Naive thymus-derived CD4-positive, alpha-beta T cell (primary cell): ENCODE data around the gene TEF. TPM values are rescaled to one million over a fixed set of nuclear protein-coding genes. Genes with fewer than 3 reads are reported as not detected.

Source experiments
- ATAC-seq: fragments of 150-1000 bp; cut with Tn5 transposase; 2 replicates; pipeline ENCODE4 v1.10.0; 2021; ENCODE audit warnings: mild to moderate bottlenecking, moderate library complexity
- CTCF ChIA-PET: fragments of 350-600 bp; sonication (Branson Sonifier 250); formaldehyde crosslinking; loops from one replicate; lab custom pipeline; 2021; ENCODE audit warnings: antibody characterized with exemption; lab: Charles Lee
- POLR2A ChIA-PET: fragments of 350-600 bp; sonication (Branson Sonifier 250); formaldehyde crosslinking; loops from one replicate; lab custom pipeline; 2021; ENCODE audit warnings: antibody characterized with exemption, inconsistent platforms; lab: Charles Lee
- DNase-seq, 9 donors: peaks; one replicate each; pipeline versions ENCODE4 v3.0.0 to v3.0.0-alpha.2; 2020 to 2022; ENCODE audit warnings: mixed read lengths in 1 of 9
- H3K27ac ChIP-seq: one replicate; pipeline ENCODE4 v1.7.0; 2013; ENCODE audit warnings: mild to moderate bottlenecking, low read depth, low read length, moderate library complexity
- H3K27me3 ChIP-seq, 2 donors: one replicate each; pipeline ENCODE4 v1.7.0; 2013; ENCODE audit warnings: low read length in 2 of 2, mild to moderate bottlenecking in 2 of 2, moderate library complexity in 2 of 2; ENCODE audit not compliant: control insufficient read depth in 2 of 2, insufficient read depth in 2 of 2
- H3K36me3 ChIP-seq, 3 experiments: 1 replicate in 2 of 3; 2 replicates in 1 of 3; pipeline ENCODE4 v1.7.0; 2013; ENCODE audit warnings: low read length in 3 of 3, mild to moderate bottlenecking in 3 of 3, moderate library complexity in 1 of 3; ENCODE audit not compliant: insufficient read depth in 3 of 3, control insufficient read depth in 2 of 3
- H3K4me1 ChIP-seq, 2 donors: one replicate each; pipeline ENCODE4 v1.7.0; 2013; ENCODE audit warnings: low read length in 2 of 2, mild to moderate bottlenecking in 2 of 2, moderate library complexity in 1 of 2; ENCODE audit not compliant: control insufficient read depth in 2 of 2, insufficient read depth in 2 of 2
- H3K4me3 ChIP-seq: 2 replicates; pipeline ENCODE4 v1.7.0; 2013; ENCODE audit warnings: mild to moderate bottlenecking, low read length
- H3K9me3 ChIP-seq, 3 experiments: 1 replicate in 2 of 3; 2 replicates in 1 of 3; pipeline ENCODE4 v1.7.0; 2013; ENCODE audit warnings: low read length in 3 of 3; ENCODE audit not compliant: control insufficient read depth in 2 of 3
- H3K27ac Mint-ChIP-seq, 9 donors: one replicate each; pipeline ENCODE4 v1.8.0; 2020 to 2022; ENCODE audit warnings: mixed read lengths in 9 of 9, mild to moderate bottlenecking in 8 of 9, moderate library complexity in 5 of 9, inconsistent platforms in 2 of 9
- H3K27me3 Mint-ChIP-seq, 5 donors: one replicate each; pipeline ENCODE4 v1.8.0; 2021 to 2022; ENCODE audit warnings: mixed read lengths in 5 of 5, mild to moderate bottlenecking in 1 of 5
- H3K36me3 Mint-ChIP-seq, 5 donors: one replicate each; pipeline ENCODE4 v1.8.0; 2020 to 2022; ENCODE audit warnings: mixed read lengths in 5 of 5, mild to moderate bottlenecking in 3 of 5, inconsistent platforms in 1 of 5
- H3K4me1 Mint-ChIP-seq, 7 donors: one replicate each; pipeline ENCODE4 v1.8.0; 2020 to 2022; ENCODE audit warnings: mixed read lengths in 7 of 7, mild to moderate bottlenecking in 3 of 7, inconsistent platforms in 1 of 7
- H3K4me3 Mint-ChIP-seq, 10 donors: one replicate each; pipeline ENCODE4 v1.8.0; 2020 to 2022; ENCODE audit warnings: mild to moderate bottlenecking in 10 of 10, mixed read lengths in 10 of 10, moderate library complexity in 6 of 10, inconsistent platforms in 2 of 10
- H3K9me3 Mint-ChIP-seq, 11 donors: one replicate each; pipeline ENCODE4 v1.8.0; 2020 to 2022; ENCODE audit warnings: mixed read lengths in 11 of 11, mild to moderate bottlenecking in 4 of 11, inconsistent platforms in 1 of 11, moderate library complexity in 1 of 11
- intact Hi-C, 2 donors: fragments of 100-400 bp; cut with micrococcal nuclease; formaldehyde crosslinking; loops; one replicate each; pipeline ENCODE4 v1.15.1; 2023
- polyA plus RNA-seq, 2 donors: library from polyadenylated mRNA; unstranded; fragments of 300-500 nt; fragmentation: Illumina TruSeq; gene quantifications; one replicate each; pipeline ENCODE4 v1.2.3, GENCODE V29; 2021
- total RNA-seq, 6 experiments: library from RNA in 5 of 6; stranded (reverse) in 5 of 6; gene quantifications; 1 replicate in 5 of 6; 2 replicates in 1 of 6; pipeline ENCODE4 v1.2.3 and lab custom pipeline; 2021 to 2026

TEF gene
- total and polyA plus RNA-seq, 7 experiments from 2014 or later = 3.5 to 8.4 (median 6.2) TPM

DNA sequence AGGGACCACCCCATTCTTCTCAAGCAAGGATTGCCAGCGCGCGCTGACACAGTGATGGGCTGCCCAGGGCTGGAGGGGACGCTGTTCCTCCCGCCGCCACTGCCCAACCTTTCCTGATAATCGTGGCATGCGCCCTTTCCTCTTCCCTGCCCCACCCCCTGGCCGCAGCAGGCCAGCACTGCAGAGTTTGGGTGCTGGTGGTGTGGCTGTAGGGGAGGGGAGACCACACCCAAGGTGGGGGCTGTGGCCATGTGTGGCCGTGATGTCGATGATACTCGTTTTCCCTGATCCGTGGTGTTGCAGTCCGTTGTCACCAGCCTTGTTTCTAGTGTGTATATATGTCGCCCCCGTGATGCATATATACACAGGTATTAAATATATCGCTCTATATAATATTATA is 22.8 kb upstream of the TEF start:
- Histone ChIP-seq H3K27me3 (no peaks in the 10 kb centered on the region), H3K4me1 (no peaks in the 10 kb centered on the region), H3K9me3 (no peaks in the 10 kb centered on the region), H3K4me3 (no peak overlapping the region), H3K27ac (no peak overlapping the region), H3K36me3 (peaks cover 0 to 50% (median 10%) of the 10 kb centered on the region in 3 experiments)
- DNase-seq (no peak), ATAC-seq (no peak)
- intact Hi-C loops = no loop called here
- peaks cover 0 to 8% (median 0%) of the 10 kb centered on the region in 5 donors for H3K36me3 Mint-ChIP-seq
- ChIA-PET POLR2A (no interaction called here), CTCF (no interaction called here)
- peaks cover 0 to 2% (median 0%) of the 10 kb centered on the region in 11 donors for H3K9me3 Mint-ChIP-seq
- no peak overlapping the region for H3K27ac Mint-ChIP-seq
- no peaks in the 10 kb centered on the region for H3K4me1 Mint-ChIP-seq
- no peaks in the 10 kb centered on the region for H3K27me3 Mint-ChIP-seq
- H3K4me3 Mint-ChIP-seq = no peak overlapping the region

DNA sequence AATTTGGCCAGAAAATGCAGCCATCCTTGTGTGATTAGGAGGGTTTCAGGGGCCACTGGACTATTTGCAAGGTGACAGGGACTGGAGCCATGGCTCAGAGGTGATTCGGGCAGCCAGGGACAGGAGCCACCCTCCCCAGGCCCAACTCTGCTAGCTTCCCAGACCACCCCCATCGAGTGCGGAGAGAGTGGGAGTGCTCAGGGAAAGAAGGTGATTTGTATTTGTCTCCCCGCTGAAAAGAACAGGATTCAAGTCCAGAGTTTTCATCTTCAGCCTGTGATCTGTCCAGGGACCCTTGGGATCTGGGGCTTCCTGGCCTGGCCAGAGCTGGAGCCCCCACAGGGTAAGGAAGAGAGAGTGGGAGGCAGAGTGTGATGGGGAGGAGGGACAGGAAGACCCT is 22.4 kb upstream of the TEF start:
- Histone ChIP-seq H3K36me3 (peaks cover 0 to 46% (median 10%) of the 10 kb centered on the region in 3 experiments), H3K4me3 (no peak overlapping the region), H3K4me1 (no peaks in the 10 kb centered on the region), H3K27me3 (no peaks in the 10 kb centered on the region), H3K27ac (no peak overlapping the region), H3K9me3 (no peaks in the 10 kb centered on the region)
- Mint-ChIP-seq H3K27ac (peak overlapping the region in 1 of 9 donors; percentile 16), H3K4me3 (no peak overlapping the region), H3K9me3 (peaks cover 0 to 2% (median 0%) of the 10 kb centered on the region in 11 donors), H3K4me1 (no peaks in the 10 kb centered on the region), H3K27me3 (no peaks in the 10 kb centered on the region), H3K36me3 (peaks cover 0 to 8% (median 0%) of the 10 kb centered on the region in 5 donors)
- ChIA-PET CTCF (no interaction called here), POLR2A (no interaction called here)
- ATAC-seq = no peak
- intact Hi-C loops = no loop called here
- DNase-seq = no peak

DNA sequence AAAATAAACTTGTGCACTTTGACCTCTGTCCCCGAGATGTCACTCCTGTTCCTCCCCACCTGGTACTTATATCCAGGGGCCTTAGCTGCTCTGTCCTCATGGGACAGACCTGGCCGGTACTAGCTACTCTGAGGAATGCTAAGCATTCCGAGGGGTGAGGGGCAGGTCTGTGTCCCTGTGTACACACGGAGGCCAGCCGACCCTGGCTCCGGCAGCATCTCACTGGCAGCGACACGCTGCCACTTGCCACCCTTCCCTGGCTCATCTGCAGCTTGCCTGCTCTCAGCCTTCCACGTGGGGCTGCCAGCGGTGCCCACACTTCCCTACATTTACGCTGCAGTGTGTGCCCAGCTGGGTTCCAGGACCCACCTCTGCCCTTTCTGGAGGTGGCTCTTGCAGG is 21.6 kb upstream of the TEF start:
- H3K36me3 ChIP-seq = peaks cover 0 to 38% (median 10%) of the 10 kb centered on the region in 3 experiments
- H3K27me3 Mint-ChIP-seq = no peaks in the 10 kb centered on the region
- no peaks in the 10 kb centered on the region for H3K27me3 ChIP-seq
- H3K4me3 Mint-ChIP-seq = no peak overlapping the region
- H3K4me1 Mint-ChIP-seq = no peaks in the 10 kb centered on the region
- DNase-seq (no peak), ATAC-seq (no peak)
- intact Hi-C loops = no loop called here
- no peaks in the 10 kb centered on the region for H3K4me1 ChIP-seq
- H3K27ac ChIP-seq = no peak overlapping the region
- ChIA-PET CTCF (no interaction called here), POLR2A (interaction anchor here (1.7 kb wide), 1 partner anchor 20 kb away, joined by 4 read pairs; no protein-coding TSS in a partner anchor)
- H3K9me3 ChIP-seq = no peaks in the 10 kb centered on the region
- H3K36me3 Mint-ChIP-seq = peaks cover 0 to 4% (median 0%) of the 10 kb centered on the region in 5 donors
- peak overlapping the region in 3 of 9 donors; percentile 17 to 72 (median 70) for H3K27ac Mint-ChIP-seq
- H3K9me3 Mint-ChIP-seq = peaks cover 0 to 2% (median 0%) of the 10 kb centered on the region in 11 donors
- no peak overlapping the region for H3K4me3 ChIP-seq

DNA sequence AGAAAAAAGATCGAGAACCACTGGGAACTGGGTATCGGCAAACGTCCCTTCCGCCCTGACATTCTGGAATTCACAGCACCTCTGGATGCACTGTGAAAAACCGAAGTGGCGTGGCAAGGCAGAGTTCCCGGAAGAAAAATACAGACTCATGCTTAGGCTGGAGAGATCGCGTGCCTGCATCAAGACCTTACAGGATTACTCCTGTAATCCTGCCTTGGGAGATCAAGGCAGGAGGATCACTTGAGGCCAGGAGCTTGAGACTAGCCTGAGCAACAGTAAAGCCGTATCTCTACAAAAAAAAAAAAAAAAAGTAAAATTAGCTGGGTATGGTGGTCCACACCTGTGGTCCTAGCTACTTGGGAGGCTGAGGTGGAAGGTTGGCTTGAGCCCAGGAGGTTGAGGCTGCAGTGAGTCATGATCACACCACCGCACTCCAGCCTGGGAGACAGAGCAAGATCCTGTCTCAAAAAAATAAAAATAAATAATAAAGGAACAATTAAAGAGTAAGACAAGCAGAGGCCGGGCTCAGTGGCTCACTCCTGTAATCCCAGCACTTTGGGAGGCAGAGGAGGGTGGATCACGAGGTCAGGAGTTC is 19.9 kb upstream of the TEF start:
- Histone ChIP-seq H3K27me3 (no peaks in the 10 kb centered on the region), H3K4me1 (no peaks in the 10 kb centered on the region), H3K27ac (no peak overlapping the region), H3K4me3 (no peak overlapping the region), H3K36me3 (peaks cover 0 to 21% (median 2%) of the 10 kb centered on the region in 3 experiments), H3K9me3 (no peaks in the 10 kb centered on the region)
- no peak overlapping the region for H3K27ac Mint-ChIP-seq
- CTCF ChIA-PET = interaction anchor here (0.6 kb wide), 1 partner anchor 42 kb away, joined by 3 read pairs; no protein-coding TSS in a partner anchor
- H3K4me1 Mint-ChIP-seq = peaks cover 0 to 8% (median 3%) of the 10 kb centered on the region in 7 donors
- ATAC-seq = no peak
- POLR2A ChIA-PET = interaction anchor here (1.7 kb wide), 1 partner anchor 18 kb away, joined by 4 read pairs; no protein-coding TSS in a partner anchor
- intact Hi-C loops = no loop called here
- peaks cover 0 to 7% (median 0%) of the 10 kb centered on the region in 5 donors for H3K27me3 Mint-ChIP-seq
- no peak for DNase-seq
- peaks cover 0 to 2% (median 0%) of the 10 kb centered on the region in 11 donors for H3K9me3 Mint-ChIP-seq
- H3K36me3 Mint-ChIP-seq = peaks cover 0 to 4% (median 0%) of the 10 kb centered on the region in 5 donors
- no peak overlapping the region for H3K4me3 Mint-ChIP-seq

DNA sequence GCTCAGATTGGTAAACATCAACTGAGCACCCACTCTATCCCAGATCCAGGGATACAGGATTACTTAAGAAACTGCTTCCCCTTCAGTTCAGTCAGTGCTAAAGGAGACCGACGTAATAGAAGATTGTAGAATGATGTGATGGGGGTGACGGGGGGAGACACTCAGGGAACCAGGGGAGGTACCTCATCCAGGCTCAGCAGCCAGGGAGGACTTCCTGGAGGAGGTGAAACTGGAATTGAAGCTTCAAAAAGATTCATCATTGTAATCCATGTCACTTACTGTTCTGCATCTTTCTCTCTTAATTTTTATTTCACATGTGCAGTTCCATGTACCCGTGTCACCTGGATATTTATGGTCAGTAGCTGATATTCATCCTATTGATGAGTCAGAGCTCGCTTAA is 19.1 kb upstream of the TEF start:
- peaks cover 0 to 11% (median 3%) of the 10 kb centered on the region in 7 donors for H3K4me1 Mint-ChIP-seq
- ChIA-PET CTCF (interaction anchor here (0.9 kb wide), 1 partner anchor 15 kb away, joined by 3 read pairs; no protein-coding TSS in a partner anchor), POLR2A (interaction anchor here (1.2 kb wide), 1 partner anchor 19 kb away, joined by 3 read pairs; no protein-coding TSS in a partner anchor)
- H3K27ac ChIP-seq = no peak overlapping the region
- intact Hi-C loops = no loop called here
- DNase-seq (no peak), ATAC-seq (no peak)
- no peaks in the 10 kb centered on the region for H3K9me3 ChIP-seq
- peaks cover 0 to 4% (median 0%) of the 10 kb centered on the region in 5 donors for H3K36me3 Mint-ChIP-seq
- no peak overlapping the region for H3K4me3 ChIP-seq
- peak overlapping the region in 2 of 9 donors; percentile 36 to 79 for H3K27ac Mint-ChIP-seq
- H3K36me3 ChIP-seq = peaks cover 0 to 13% (median 0%) of the 10 kb centered on the region in 3 experiments
- H3K9me3 Mint-ChIP-seq = peaks cover 0 to 2% (median 0%) of the 10 kb centered on the region in 11 donors
- H3K27me3 Mint-ChIP-seq = peaks cover 0 to 10% (median 0%) of the 10 kb centered on the region in 5 donors
- no peak overlapping the region for H3K4me3 Mint-ChIP-seq
- no peaks in the 10 kb centered on the region for H3K4me1 ChIP-seq
- H3K27me3 ChIP-seq = no peaks in the 10 kb centered on the region

DNA sequence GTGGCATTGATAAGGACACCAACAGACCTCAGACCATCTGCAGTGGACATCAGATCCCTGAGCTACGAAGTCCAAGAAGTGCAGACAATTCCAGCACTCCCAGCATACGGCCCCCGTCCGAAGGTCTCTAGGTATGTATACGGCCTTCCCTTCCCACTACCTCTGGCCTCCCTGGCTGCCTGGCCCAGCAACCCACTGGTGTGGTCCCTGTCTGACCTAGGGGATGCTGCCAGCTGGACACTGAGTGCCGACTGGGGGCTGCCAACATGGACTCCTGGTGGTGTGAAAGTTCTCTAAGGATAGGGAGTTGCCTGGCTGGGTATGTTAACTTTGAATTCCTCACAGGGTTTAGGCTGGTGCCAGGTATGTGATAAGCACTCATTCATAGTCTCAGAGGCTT is 17.5 kb upstream of the TEF start:
- intact Hi-C loops = no loop called here
- no peaks in the 10 kb centered on the region for H3K36me3 ChIP-seq
- H3K4me3 ChIP-seq = no peak overlapping the region

More for the DNA sequence above, 17.5 kb upstream of the TEF start:
- Mint-ChIP-seq H3K36me3 (peaks cover 0 to 3% (median 0%) of the 10 kb centered on the region in 5 donors), H3K4me3 (no peak overlapping the region), H3K27me3 (peaks cover 0 to 12% (median 0%) of the 10 kb centered on the region in 5 donors), H3K9me3 (peaks cover 0 to 2% (median 0%) of the 10 kb centered on the region in 11 donors), H3K27ac (no peak overlapping the region), H3K4me1 (peaks cover 0 to 11% (median 3%) of the 10 kb centered on the region in 7 donors)
- DNase-seq (no peak), ATAC-seq (no peak)
- no peaks in the 10 kb centered on the region for H3K27me3 ChIP-seq
- no peaks in the 10 kb centered on the region for H3K4me1 ChIP-seq
- ChIA-PET POLR2A (interaction anchor here (0.5 to 0.6 kb wide), 2 partner anchors 72 to 253 kb away, joined by 3 read pairs; no protein-coding TSS in a partner anchor), CTCF (no interaction called here)
- H3K9me3 ChIP-seq = no peaks in the 10 kb centered on the region
- no peak overlapping the region for H3K27ac ChIP-seq
